Astrocyte of the spinal cord (primary cell): ENCODE results near the gene PRDM1.

ENCODE experiments used
- DNase-seq: peaks from one replicate; pipeline ENCODE4 v3.0.0; 2011; ENCODE audit warnings: low read depth, low spot score
- H3K4me3 ChIP-seq: 2 replicates; pipeline ENCODE4 v1.5.1; 2011; ENCODE audit warnings: low read depth, mild to moderate bottlenecking, low read length, moderate library complexity
- CTCF ChIP-seq: IDR thresholded peaks from 2 replicates; pipeline ENCODE4 v1.5.1; 2012; ENCODE audit warnings: low read depth, mild to moderate bottlenecking, low read length, inconsistent platforms
- in situ Hi-C: cut with HindIII; loops from 2 replicates; pipeline ENCODE4 v1.10.0; 2017; ENCODE audit warnings: low sequenced_read_pairs

PRDM1 gene

DNA sequence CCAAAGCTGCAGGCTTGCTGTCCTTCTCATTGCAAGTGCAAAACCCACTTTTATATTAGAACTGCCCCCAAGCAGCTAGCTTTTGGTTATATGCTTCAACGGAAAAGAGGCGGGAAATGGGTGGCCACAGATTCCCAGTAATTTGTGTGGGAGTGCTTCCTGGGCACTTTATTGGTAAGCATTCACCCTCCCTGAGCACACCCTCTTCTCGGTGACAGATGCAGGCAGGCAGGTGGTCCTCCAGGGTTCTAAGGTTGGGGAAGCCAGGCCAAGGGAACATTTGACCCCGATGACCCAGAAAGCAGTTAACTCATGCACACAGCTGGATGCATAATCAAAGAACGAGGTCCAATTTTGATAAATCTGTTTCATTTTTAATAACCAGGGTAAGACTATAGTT is 29.1 kb downstream of the PRDM1 start:
- H3K4me3 ChIP-seq = no peak overlapping the region
- TF ChIP-seq CTCF = no peak
- DNase-seq = no peak
- in situ Hi-C loops = no loop called here

DNA sequence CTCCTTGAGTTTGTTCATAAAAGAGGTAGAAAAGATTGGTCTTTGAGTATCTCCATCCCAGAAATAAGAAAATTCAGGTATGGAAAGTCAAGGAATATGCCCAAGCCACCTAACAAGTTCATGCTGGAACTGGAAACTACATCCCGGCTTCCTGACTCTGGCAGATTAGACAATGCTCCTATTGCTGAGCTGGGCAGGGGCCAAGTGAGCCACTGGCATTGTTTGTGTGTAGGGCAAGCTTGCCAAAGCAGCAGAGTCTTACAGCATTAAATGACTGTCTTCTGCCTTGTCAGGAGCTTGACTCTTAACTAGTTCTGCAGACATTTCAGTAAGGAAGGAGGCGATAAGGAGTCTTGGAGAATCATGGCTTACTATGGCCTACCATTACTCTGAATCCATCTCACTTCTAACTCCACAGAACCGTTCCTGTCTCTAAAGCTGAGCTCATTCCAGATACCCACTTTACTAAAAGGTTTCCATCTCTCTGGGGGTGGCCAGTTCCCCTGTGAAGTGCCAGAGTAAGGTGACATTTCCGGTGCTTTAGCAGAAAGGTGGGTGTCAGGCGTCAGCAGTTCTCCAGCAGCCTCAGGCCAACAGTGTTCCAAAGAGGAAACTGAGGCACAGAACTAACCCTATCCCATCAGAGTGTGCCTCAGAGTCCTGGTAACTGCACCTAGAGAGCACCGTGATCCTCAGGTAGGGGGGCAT is 30.1 kb downstream of the PRDM1 start:
- no peak for TF ChIP-seq CTCF
- in situ Hi-C loops = no loop called here
- DNase-seq = peak; percentile 30
- no peak overlapping the region for H3K4me3 ChIP-seq

- DNase-seq = no peak
- H3K4me3 ChIP-seq = no peak overlapping the region
- in situ Hi-C loops = no loop called here
- no peak for TF ChIP-seq CTCF
Observed at GRCh38 chr6:106117579-106117978, 31.4 kb downstream of the PRDM1 start.

DNA sequence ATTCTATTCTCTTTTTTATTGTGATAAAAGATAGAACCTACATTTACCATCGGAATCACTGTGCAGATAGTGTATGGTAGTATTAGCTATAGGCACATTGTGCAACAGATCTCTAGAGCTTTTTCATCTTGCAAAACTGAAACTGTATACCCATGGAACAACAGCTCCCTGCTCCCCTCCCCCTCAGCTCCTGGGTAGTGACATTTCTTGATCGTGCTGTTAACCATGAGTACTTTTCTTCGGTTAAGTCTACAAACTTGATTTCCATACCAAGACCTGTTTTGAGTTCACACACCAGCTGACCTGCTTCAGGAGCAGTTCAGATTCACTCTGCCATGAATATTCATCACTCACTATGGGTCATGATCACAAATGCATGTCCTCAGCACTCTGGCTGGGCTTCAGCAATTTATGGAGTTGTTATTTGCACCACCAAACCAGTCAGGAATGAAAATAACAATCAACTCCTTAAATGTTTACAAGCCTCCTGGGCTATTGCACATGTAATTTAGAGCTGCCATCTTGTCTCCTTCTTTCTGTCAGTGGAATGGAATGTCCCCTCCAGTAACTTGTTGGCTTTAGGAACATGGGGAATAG is 32.8 kb downstream of the PRDM1 start:
- H3K4me3 ChIP-seq = no peak overlapping the region
- DNase-seq = no peak
- in situ Hi-C loops = no loop called here
- no peak for TF ChIP-seq CTCF

DNA sequence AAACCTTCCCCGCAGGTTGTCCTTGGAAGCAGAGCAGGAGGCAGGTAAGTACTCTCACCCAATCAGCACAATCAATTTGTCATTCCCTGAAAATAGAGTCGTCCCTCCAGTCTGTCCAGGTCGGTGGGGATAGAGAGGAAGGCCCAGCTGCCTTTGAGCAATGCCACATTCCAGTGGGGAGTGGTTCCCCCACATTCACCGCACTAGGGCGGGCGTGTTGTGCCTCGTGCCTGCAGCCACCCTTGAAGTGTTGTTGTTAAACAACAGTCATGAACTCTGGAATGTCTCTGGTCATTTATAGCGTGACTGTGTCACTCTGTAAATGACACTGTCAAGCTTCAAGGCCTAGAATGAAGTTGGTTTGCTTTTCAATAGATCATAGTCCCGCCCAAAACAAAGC is 33.4 kb downstream of the PRDM1 start:
- H3K4me3 ChIP-seq = no peak overlapping the region
- in situ Hi-C loops = no loop called here
- TF ChIP-seq CTCF = no peak
- no peak for DNase-seq

DNA sequence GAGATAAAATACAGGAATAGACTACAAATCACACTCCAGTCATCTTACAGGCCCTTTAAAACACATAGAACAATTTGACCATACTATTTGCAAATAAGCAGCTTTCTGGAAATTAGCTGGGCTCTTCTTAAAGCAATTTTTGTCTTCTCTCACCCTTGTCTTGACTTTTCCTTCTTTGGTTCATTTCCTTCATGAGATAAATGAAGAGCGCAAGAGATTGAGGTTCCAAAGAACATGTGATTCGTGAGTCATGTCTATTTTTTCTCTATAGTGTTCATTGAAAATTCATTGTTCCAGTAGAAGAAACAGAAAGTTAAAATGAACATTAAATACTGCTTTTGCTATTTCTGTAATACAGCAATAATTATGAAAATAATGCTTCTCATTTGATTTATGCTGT is 33.9 kb downstream of the PRDM1 start:
- H3K4me3 ChIP-seq = no peak overlapping the region
- DNase-seq = no peak
- no peak for TF ChIP-seq CTCF
- in situ Hi-C loops = no loop called here
